SK-N-SH treated with all-trans-retinoic acid at 6 μM for 48 hours (cell line): ENCODE data around the gene GPANK1.

ENCODE experiments used
- ATAC-seq: fragments of 200-7000 bp; cut with Tn5 transposase; 3 replicates; pipeline ENCODE4 v1.9.1; 2020; ENCODE audit warnings: mild to moderate bottlenecking, moderate library complexity
- BACH2 ChIP-seq: fragments of 250-450 bp; sonication (Bioruptor Pico); IDR thresholded peaks from 2 replicates; pipeline ENCODE4 v1.9.0; 2021; ENCODE audit warnings: mild to moderate bottlenecking, borderline replicate concordance
- CREB5 ChIP-seq: fragments of 250-450 bp; sonication (Bioruptor Pico); IDR thresholded peaks from 2 replicates; pipeline ENCODE4 v1.5.1; 2020; ENCODE audit warnings: low read depth, mild to moderate bottlenecking, moderate library complexity
- CSDC2 ChIP-seq: fragments of 250-450 bp; sonication (Bioruptor Pico); IDR thresholded peaks from 2 replicates; pipeline ENCODE4 v1.5.0; 2020; ENCODE audit warnings: mild to moderate bottlenecking, moderate library complexity
- CSRNP3 ChIP-seq: fragments of 250-450 bp; sonication (Bioruptor Pico); IDR thresholded peaks from 2 replicates; pipeline ENCODE4 v1.5.1; 2021; ENCODE audit warnings: mild to moderate bottlenecking, moderate library complexity
- ESRRG ChIP-seq: fragments of 250-450 bp; sonication (Bioruptor Pico); IDR thresholded peaks from 2 replicates; pipeline ENCODE4 v1.6.1; 2021; ENCODE audit warnings: mild to moderate bottlenecking
- ISL1 ChIP-seq: fragments of 250-450 bp; sonication (Bioruptor Pico); IDR thresholded peaks from 2 replicates; pipeline ENCODE4 v2.1.2; 2022; ENCODE audit warnings: mild to moderate bottlenecking, moderate library complexity
- PATZ1 ChIP-seq: fragments of 250-450 bp; sonication (Bioruptor Pico); IDR thresholded peaks from 2 replicates; pipeline ENCODE4 v1.8.0; 2020; ENCODE audit warnings: mild to moderate bottlenecking, moderate library complexity, borderline replicate concordance
- POU6F1 ChIP-seq: fragments of 250-450 bp; sonication (Bioruptor Pico); IDR thresholded peaks from 2 replicates; pipeline ENCODE4 v1.8.0; 2021; ENCODE audit warnings: low read depth, mild to moderate bottlenecking, moderate library complexity, borderline replicate concordance
- PPARA ChIP-seq: fragments of 250-450 bp; sonication (Bioruptor Pico); IDR thresholded peaks from 2 replicates; pipeline ENCODE4 v1.5.0; 2020; ENCODE audit warnings: mild to moderate bottlenecking, borderline replicate concordance
- RARB ChIP-seq: fragments of 250-450 bp; sonication (Bioruptor Pico); IDR thresholded peaks from 2 replicates; pipeline ENCODE4 v1.8.0; 2021; ENCODE audit warnings: mild to moderate bottlenecking, moderate library complexity
- SNAI2 ChIP-seq: fragments of 250-450 bp; sonication (Bioruptor Pico); IDR thresholded peaks from 2 replicates; pipeline ENCODE4 v1.5.0; 2020; ENCODE audit warnings: mild to moderate bottlenecking, moderate library complexity
- TCF4 ChIP-seq: fragments of 250-450 bp; sonication (Bioruptor Pico); IDR thresholded peaks from 2 replicates; pipeline ENCODE4 v1.8.0; 2021; ENCODE audit warnings: mild to moderate bottlenecking, moderate library complexity, borderline replicate concordance
- TOX ChIP-seq: fragments of 250-450 bp; sonication (Bioruptor Pico); IDR thresholded peaks from 2 replicates; pipeline ENCODE4 v1.8.0; 2021; ENCODE audit warnings: mild to moderate bottlenecking, moderate library complexity, borderline replicate concordance
- TSHZ2 ChIP-seq: fragments of 250-450 bp; sonication (Bioruptor Pico); IDR thresholded peaks from 2 replicates; pipeline ENCODE4 v1.5.0; 2020; ENCODE audit warnings: mild to moderate bottlenecking, moderate library complexity
- ZFP3 ChIP-seq: fragments of 250-450 bp; sonication (Bioruptor Pico); IDR thresholded peaks from 2 replicates; pipeline ENCODE4 v1.5.0; 2020; ENCODE audit warnings: mild to moderate bottlenecking, moderate library complexity
- ZNF565 ChIP-seq: fragments of 450-650 bp; formaldehyde crosslinking; conservative IDR thresholded peaks from 2 replicates; pipeline ENCODE4 v1.5.0; 2020; ENCODE audit warnings: low read depth, mild to moderate bottlenecking, moderate library complexity
- ZNF70 ChIP-seq: fragments of 450-650 bp; formaldehyde crosslinking; IDR thresholded peaks from 2 replicates; pipeline ENCODE4 v1.5.0; 2020; ENCODE audit warnings: mild to moderate bottlenecking, moderate library complexity
- ZNF8 ChIP-seq: fragments of 450-650 bp; formaldehyde crosslinking; IDR thresholded peaks from 2 replicates; pipeline ENCODE4 v1.5.0; 2020; ENCODE audit warnings: mild to moderate bottlenecking, moderate library complexity

Gene GPANK1

GRCh38 chr6:31655349-31656237 is 9.2 kb downstream of the GPANK1 start, which contains the start of gene APOM:
TSS of gene APOM (plus strand) at chr6:31655894. CDS start at chr6:31655967, 73 bp downstream.
- TF ChIP-seq BACH2 (no peak), TCF4 (no peak), ZFP3 (CRISPR knock-in tag) (no peak), CSRNP3 (no peak), PATZ1 (CRISPR knock-in tag) (no peak), CSDC2 (no peak), POU6F1 (CRISPR knock-in tag) (no peak)
- TF ChIP-seq, all 23 proteins: peak for 0
- ATAC-seq, result no peak

GRCh38 chr6:31654574-31655348 is 10.0 kb downstream of the GPANK1 start:
- no peak for ATAC-seq
- TF ChIP-seq TOX (CRISPR knock-in tag), result no peak
- no peak for TF ChIP-seq ESRRG (CRISPR knock-in tag)
- no peak for TF ChIP-seq SNAI2 (CRISPR knock-in tag)
- TF ChIP-seq CREB5 (CRISPR knock-in tag), result no peak
- TF ChIP-seq PPARA (CRISPR knock-in tag), result no peak
- no peak for TF ChIP-seq TSHZ2 (CRISPR knock-in tag)
- TF ChIP-seq RARB (CRISPR knock-in tag), result no peak
- TF ChIP-seq ISL1 (CRISPR knock-in tag), result no peak
- TF ChIP-seq ZNF70 (CRISPR knock-in tag), result no peak
- no peak for TF ChIP-seq ZNF8 (CRISPR knock-in tag)
- no peak for TF ChIP-seq ZNF565 (CRISPR knock-in tag)
- TF ChIP-seq CSRNP3, result no peak
- TF ChIP-seq TCF4, result no peak
- TF ChIP-seq CSDC2, result no peak
